ENCODE results near the gene INTS14. TPM values are rescaled to one million over a fixed set of nuclear protein-coding genes. Genes with fewer than 3 reads are reported as not detected.
A peak's percentile ranks its signal among the peaks of the same experiment; 100 is the strongest.

Gene INTS14
- total RNA-seq, 4 donors from 2014 or later = 44.1 to 90.8 (median 54.9) TPM

GRCh38 chr15:65638681-65639089, 27.8 kb upstream of the INTS14 start:
- peak in 1 of 3 donors; percentile 51 for DNase-seq
- no peak overlapping the region for H3K4me3 ChIP-seq
- no peaks in the 10 kb centered on the region for H3K9me3 ChIP-seq

DNA sequence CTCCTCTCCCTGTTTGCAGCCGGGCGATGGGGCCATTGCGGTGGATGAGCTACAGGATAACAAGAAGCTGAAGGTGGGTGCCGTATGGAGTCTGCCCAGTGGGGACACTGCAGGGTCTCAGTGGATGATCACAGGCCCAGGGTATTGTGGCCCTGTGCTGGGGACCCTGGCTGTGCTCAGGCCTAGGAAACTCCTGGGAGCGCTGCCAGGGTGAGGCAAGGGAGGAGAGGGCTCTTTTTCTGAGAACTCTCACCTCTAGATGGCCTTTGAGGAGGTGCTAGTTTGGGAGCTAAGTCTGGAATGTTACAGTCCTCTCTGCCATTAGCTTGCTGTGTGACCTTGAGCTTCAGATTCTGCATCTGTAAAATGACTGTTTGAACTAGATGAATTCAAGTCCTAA, 27.2 kb upstream of the INTS14 start:
- H3K4me3 ChIP-seq = no peak overlapping the region
- no peak overlapping the region for H3K27ac ChIP-seq
- TF ChIP-seq CTCF (IDR thresholded peaks at IDR 0.05) (no peak), POLR2A (IDR thresholded peaks at IDR 0.05) (no peak)
- H3K36me3 ChIP-seq = no peaks in the 10 kb centered on the region
- H3K27me3 ChIP-seq = no peaks in the 10 kb centered on the region
- DNase-seq = no peak
- H3K4me1 ChIP-seq = no peaks in the 10 kb centered on the region
- H3K9me3 ChIP-seq = no peaks in the 10 kb centered on the region

More at GRCh38 chr15:65638681-65639089, 27.8 kb upstream of the INTS14 start:
- Histone ChIP-seq H3K4me1 (no peaks in the 10 kb centered on the region), H3K27ac (no peak overlapping the region), H3K27me3 (no peaks in the 10 kb centered on the region), H3K36me3 (no peaks in the 10 kb centered on the region)
- TF ChIP-seq CTCF (IDR thresholded peaks at IDR 0.05) = peak; percentile 61 to 92 (median 82)
- TF ChIP-seq POLR2A (IDR thresholded peaks at IDR 0.05) = no peak

- TF ChIP-seq CTCF (IDR thresholded peaks at IDR 0.05) (no peak), POLR2A (IDR thresholded peaks at IDR 0.05) (no peak)
- no peaks in the 10 kb centered on the region for H3K27me3 ChIP-seq
- H3K36me3 ChIP-seq = no peaks in the 10 kb centered on the region
- H3K27ac ChIP-seq = no peak overlapping the region
- no peak for DNase-seq
- no peaks in the 10 kb centered on the region for H3K9me3 ChIP-seq
- no peaks in the 10 kb centered on the region for H3K4me1 ChIP-seq
- no peak overlapping the region for H3K4me3 ChIP-seq
Measured at GRCh38 chr15:65634356-65634755, 23.4 kb upstream of the INTS14 start.

DNA sequence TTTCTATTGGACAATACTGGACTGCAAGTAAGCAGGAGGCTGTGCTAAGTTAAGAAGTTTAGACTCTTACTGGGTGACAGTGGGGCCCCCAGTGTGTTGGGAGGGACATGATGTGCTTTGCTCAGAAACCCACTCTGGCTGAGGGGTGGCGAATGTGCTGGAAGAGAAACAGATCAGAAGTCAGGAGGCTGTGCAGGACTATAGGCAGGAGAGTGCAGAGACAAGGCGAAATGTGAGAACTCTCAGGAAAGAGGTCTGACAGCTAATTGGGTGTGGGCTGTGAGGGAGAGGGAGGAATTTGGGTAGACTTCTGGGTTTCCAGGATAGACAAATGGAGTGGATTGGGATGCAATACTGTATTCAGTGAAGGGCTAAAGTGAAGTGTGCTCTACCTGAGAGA, 22.8 kb upstream of the INTS14 start:
- no peaks in the 10 kb centered on the region for H3K4me1 ChIP-seq
- no peaks in the 10 kb centered on the region for H3K27me3 ChIP-seq
- no peak for TF ChIP-seq CTCF (IDR thresholded peaks at IDR 0.05)
- no peak for TF ChIP-seq POLR2A (IDR thresholded peaks at IDR 0.05)
- DNase-seq = no peak
- no peak overlapping the region for H3K4me3 ChIP-seq
- no peaks in the 10 kb centered on the region for H3K36me3 ChIP-seq
- H3K9me3 ChIP-seq = no peaks in the 10 kb centered on the region
- no peak overlapping the region for H3K27ac ChIP-seq

GRCh38 chr15:65632780-65633375, 21.9 kb upstream of the INTS14 start:
- Histone ChIP-seq H3K36me3 (no peaks in the 10 kb centered on the region), H3K4me3 (no peak overlapping the region), H3K27ac (no peak overlapping the region), H3K4me1 (no peaks in the 10 kb centered on the region), H3K9me3 (no peaks in the 10 kb centered on the region), H3K27me3 (no peaks in the 10 kb centered on the region)
- TF ChIP-seq POLR2A (IDR thresholded peaks at IDR 0.05) (no peak), CTCF (IDR thresholded peaks at IDR 0.05) (no peak)
- no peak for DNase-seq

GRCh38 chr15:65631503-65631902, 20.6 kb upstream of the INTS14 start:
- Histone ChIP-seq H3K9me3 (no peaks in the 10 kb centered on the region), H3K4me3 (no peak overlapping the region), H3K27ac (no peak overlapping the region), H3K36me3 (no peaks in the 10 kb centered on the region), H3K4me1 (no peaks in the 10 kb centered on the region), H3K27me3 (no peaks in the 10 kb centered on the region)
- DNase-seq = no peak
- TF ChIP-seq POLR2A (IDR thresholded peaks at IDR 0.05) (no peak), CTCF (IDR thresholded peaks at IDR 0.05) (no peak)
